Calu3 (cell line): ENCODE data around the gene KY. TPM values are rescaled to one million over a fixed set of nuclear protein-coding genes. Genes with fewer than 3 reads are reported as not detected.

Source experiments
- BruUV-seq: library from RNA; stranded (reverse); fragments of 400-500 nt; replicated peaks from 2 replicates; lab custom pipeline; 2021; lab: Mats Ljungman, UMichigan
- CTCF ChIA-PET: fragments of 300-600 bp; sonication (Branson Sonifier 250); formaldehyde crosslinking; loops from one replicate; lab custom pipeline; 2022; ENCODE audit warnings: antibody characterized with exemption; lab: Charles Lee
- DNase-seq: peaks from one replicate; pipeline ENCODE4 v3.0.0; 2022
- H3K27ac Mint-ChIP-seq: one replicate; pipeline ENCODE4 v1.8.0; 2022; ENCODE audit warnings: mixed read lengths; ENCODE audit not compliant: unreplicated experiment
- H3K27me3 Mint-ChIP-seq: one replicate; pipeline ENCODE4 v1.8.0; 2022; ENCODE audit warnings: mixed read lengths; ENCODE audit not compliant: unreplicated experiment
- H3K36me3 Mint-ChIP-seq: one replicate; pipeline ENCODE4 v1.8.0; 2022; ENCODE audit warnings: mild to moderate bottlenecking, moderate library complexity, mixed read lengths; ENCODE audit not compliant: insufficient read depth, unreplicated experiment
- H3K4me1 Mint-ChIP-seq: one replicate; pipeline ENCODE4 v1.8.0; 2022; ENCODE audit warnings: mild to moderate bottlenecking, low read depth, mixed read lengths; ENCODE audit not compliant: unreplicated experiment
- H3K4me3 Mint-ChIP-seq: one replicate; pipeline ENCODE4 v1.8.0; 2022; ENCODE audit warnings: mild to moderate bottlenecking, low read depth, moderate library complexity, mixed read lengths; ENCODE audit not compliant: unreplicated experiment
- H3K9me3 Mint-ChIP-seq: one replicate; pipeline ENCODE4 v1.8.0; 2022; ENCODE audit warnings: low read depth, mixed read lengths; ENCODE audit not compliant: unreplicated experiment
- intact Hi-C: fragments of 100-400 bp; cut with micrococcal nuclease; formaldehyde crosslinking; loops from one replicate; pipeline ENCODE4 v1.10.0; 2022; ENCODE audit not compliant: unreplicated experiment
- total RNA-seq: library from RNA; stranded (reverse); gene quantifications from 2 replicates; pipeline ENCODE4 v1.2.3, GENCODE V29; 2022
- TF ChIP-seq, protein P1 (sequence below): fragments of 200-600 bp; IDR thresholded peaks from one replicate; pipeline ENCODE4 v1.8.0; 2022; ENCODE audit warnings: antibody characterized with exemption; ENCODE audit not compliant: unreplicated experiment

KY gene
- total RNA-seq, 1 experiment from 2014 or later = not detected

DNA sequence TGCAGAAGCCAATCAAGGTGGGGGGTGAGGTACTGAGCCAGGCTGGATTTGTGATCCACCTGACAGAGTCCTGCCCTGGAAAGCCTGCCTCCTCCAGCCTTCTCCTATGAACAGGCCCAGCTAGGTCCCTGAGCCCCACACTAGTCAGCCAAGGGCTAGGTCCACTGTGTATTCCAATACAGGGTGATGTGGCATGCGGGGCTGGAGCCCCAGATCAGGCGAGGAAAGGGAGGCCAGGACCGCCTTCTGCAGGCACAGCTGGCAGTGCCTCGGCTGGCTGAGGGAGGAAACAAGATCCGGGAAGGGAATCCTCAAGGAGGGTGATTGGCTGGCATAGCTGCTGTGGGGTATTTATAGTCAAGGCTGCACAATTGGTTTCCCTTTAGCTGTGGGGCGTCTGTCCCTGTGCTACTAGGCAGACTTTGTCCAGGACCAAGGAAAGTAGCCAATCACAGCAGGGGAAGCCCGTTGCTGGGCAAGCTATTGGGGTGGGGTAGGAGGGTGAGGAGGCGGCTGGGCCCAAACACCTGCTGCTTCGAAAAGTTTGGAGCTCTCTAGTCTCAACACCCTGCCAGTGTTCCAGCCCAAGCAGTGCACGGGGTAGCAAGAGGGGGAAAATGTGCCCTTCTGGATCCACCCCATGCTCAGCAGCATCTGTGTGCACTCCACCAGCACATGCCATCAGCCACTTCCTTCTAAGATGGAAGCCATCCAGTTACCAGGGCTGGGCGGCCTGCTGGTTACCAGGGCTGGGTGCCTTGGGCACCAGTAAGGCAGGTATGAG, 5.9 kb downstream of the KY start:
- CTCF ChIA-PET = no interaction called here
- intact Hi-C loops = no loop called here

DNA sequence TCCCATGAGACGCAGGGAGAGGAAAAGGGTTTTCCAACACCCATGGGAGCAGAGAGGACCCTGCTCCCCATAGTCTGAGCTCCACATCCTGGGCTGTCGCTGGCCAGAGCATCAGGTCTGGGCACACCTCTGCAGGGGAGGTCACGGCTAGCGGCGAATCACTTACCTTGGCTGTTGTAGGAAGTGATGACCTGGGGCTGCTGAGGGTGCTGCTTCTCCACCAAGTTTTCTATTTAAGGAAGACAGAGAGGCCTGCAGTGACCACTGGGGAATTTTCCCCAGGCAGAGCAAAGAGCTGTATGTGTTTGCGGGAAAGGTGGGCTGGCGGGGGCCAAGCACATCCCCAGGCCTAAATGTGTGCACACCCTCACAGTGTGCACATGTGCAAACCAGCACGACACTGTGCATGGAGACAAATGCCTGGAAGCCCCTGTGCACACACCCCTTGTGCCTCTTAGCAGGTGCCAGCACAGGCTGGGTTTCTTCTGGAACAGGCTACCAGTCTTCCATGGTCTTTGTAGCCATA, 7.6 kb downstream of the KY start:
- DNase-seq = no peak
- TF ChIP-seq, protein P1, sequence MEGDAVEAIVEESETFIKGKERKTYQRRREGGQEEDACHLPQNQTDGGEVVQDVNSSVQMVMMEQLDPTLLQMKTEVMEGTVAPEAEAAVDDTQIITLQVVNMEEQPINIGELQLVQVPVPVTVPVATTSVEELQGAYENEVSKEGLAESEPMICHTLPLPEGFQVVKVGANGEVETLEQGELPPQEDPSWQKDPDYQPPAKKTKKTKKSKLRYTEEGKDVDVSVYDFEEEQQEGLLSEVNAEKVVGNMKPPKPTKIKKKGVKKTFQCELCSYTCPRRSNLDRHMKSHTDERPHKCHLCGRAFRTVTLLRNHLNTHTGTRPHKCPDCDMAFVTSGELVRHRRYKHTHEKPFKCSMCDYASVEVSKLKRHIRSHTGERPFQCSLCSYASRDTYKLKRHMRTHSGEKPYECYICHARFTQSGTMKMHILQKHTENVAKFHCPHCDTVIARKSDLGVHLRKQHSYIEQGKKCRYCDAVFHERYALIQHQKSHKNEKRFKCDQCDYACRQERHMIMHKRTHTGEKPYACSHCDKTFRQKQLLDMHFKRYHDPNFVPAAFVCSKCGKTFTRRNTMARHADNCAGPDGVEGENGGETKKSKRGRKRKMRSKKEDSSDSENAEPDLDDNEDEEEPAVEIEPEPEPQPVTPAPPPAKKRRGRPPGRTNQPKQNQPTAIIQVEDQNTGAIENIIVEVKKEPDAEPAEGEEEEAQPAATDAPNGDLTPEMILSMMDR = no peak
- intact Hi-C loops = no loop called here
- CTCF ChIA-PET = interaction anchor here (1.2 kb wide), 1 partner anchor 48 kb away, joined by 3 read pairs; no protein-coding TSS in a partner anchor
- Mint-ChIP-seq H3K9me3 (no peaks in the 10 kb centered on the region), H3K4me3 (no peak overlapping the region), H3K36me3 (no peaks in the 10 kb centered on the region), H3K27ac (no peak overlapping the region), H3K4me1 (no peaks in the 10 kb centered on the region), H3K27me3 (peaks cover 74% of the 10 kb centered on the region)
- BruUV-seq = no TSS peak

More for the DNA sequence above, 5.9 kb downstream of the KY start:
- peaks cover 80% of the 10 kb centered on the region for H3K27me3 Mint-ChIP-seq
- TF ChIP-seq, protein P1 = no peak
- H3K36me3 Mint-ChIP-seq = no peaks in the 10 kb centered on the region
- no TSS peak for BruUV-seq
- no peak for DNase-seq
- no peak overlapping the region for H3K27ac Mint-ChIP-seq
- H3K9me3 Mint-ChIP-seq = no peaks in the 10 kb centered on the region
- no peak overlapping the region for H3K4me3 Mint-ChIP-seq
- H3K4me1 Mint-ChIP-seq = no peaks in the 10 kb centered on the region

DNA sequence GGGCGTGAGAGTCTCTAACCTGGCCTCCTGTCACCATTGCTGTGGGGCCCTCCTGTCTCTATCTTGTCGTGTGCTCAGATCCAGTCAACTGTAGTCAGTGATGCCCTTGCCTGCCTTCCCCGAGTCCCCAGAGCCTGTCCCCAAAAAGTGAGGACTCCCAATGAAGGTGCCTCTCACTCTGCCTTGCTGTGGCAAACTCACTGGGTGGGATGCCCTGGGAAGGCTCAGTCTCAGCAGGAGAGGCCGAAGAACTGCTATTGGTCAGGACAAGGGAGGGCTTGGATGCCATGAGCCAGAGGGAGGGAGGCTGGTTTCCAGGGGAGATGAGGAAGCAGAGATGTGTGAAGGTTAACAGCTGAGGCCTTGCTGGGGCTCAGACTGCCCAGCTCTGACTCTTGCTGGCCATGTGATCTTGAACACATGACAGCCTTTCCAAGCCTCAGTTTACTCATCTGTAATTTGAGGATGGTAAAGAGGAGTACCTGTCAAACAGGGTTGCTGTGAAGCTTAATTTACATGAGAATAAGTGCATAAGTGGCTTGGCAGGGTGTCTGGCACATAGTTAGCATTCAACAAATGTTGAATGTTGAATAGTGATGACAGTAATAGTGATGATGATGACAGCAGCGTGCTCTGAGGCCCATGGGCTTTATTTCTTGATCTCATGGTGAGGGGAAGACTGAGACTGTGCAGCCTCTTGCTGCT, 8.2 kb downstream of the KY start:
- CTCF ChIA-PET = interaction anchor here (0.6 to 1.2 kb wide), 3 partner anchors 42 to 248 kb away, joined by 3 to 4 read pairs (median 3); no protein-coding TSS in a partner anchor
- Mint-ChIP-seq H3K4me1 (no peaks in the 10 kb centered on the region), H3K27ac (no peak overlapping the region), H3K9me3 (no peaks in the 10 kb centered on the region), H3K36me3 (no peaks in the 10 kb centered on the region), H3K4me3 (no peak overlapping the region), H3K27me3 (peaks cover 74% of the 10 kb centered on the region)
- BruUV-seq = no TSS peak
- intact Hi-C loops = no loop called here
- TF ChIP-seq, protein P1 = no peak
- DNase-seq = no peak

DNA sequence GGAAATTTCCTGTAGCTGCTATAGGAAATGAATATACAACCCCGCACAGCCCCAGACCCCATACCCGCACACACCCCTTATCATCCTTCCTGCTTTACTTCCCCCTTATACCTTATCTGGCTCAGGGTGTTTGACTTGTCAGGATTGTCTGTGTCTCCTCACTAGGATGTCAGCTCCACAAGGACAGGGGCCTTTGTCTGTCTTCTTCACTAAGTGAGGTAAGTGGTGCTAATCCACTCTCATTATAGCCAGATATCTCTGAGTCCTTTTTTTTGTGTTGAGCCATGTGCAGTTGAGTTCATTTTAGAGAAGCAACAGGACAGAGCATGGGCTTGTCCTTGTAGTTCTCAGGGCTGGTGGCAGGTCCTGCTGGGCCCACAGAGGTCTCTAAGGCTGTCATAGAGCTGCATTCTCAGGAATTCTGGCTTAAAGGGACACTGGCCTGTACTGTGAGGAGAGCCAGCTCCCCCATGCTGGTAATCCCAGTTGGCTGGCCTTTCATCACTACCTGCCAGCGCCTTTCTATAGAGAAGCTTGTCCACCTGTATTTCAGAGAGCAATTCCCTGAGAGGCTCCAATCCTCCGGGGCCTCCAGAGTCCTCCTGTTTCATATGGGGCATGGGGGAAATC, 9.0 kb downstream of the KY start:
- Mint-ChIP-seq H3K36me3 (no peaks in the 10 kb centered on the region), H3K4me1 (no peaks in the 10 kb centered on the region), H3K4me3 (no peak overlapping the region), H3K9me3 (no peaks in the 10 kb centered on the region), H3K27ac (no peak overlapping the region), H3K27me3 (peaks cover 70% of the 10 kb centered on the region)
- TF ChIP-seq, protein P1 = no peak
- no TSS peak for BruUV-seq
- intact Hi-C loops = loop anchor here (1.0 kb wide), 1 partner anchor 40 kb away; no protein-coding TSS in a partner anchor
- DNase-seq = no peak
- CTCF ChIA-PET = interaction anchor here (0.6 to 1.0 kb wide), 3 partner anchors 41 to 248 kb away, joined by 3 to 4 read pairs (median 3); no protein-coding TSS in a partner anchor
